ENCODE results near the gene SZT2. TPM values are rescaled to one million over a fixed set of nuclear protein-coding genes. Genes with fewer than 3 reads are reported as not detected.

Gene SZT2
- total RNA-seq, 2 experiments from 2014 or later = 33.7 to 79.8 TPM

GRCh38 chr1:43451157-43451591 is 61.5 kb downstream of the SZT2 start:
- Histone ChIP-seq H3K9me2 (ENCODE audit: insufficient read depth, low read length) (no peaks in the 10 kb centered on the region), H2AFZ (ENCODE audit: low read length) (no peak overlapping the region), H3K4me1 (ENCODE audit: insufficient read depth, low read length, poor library complexity, severe bottlenecking) (no peaks in the 10 kb centered on the region), H3K27ac (ENCODE audit: low read depth, low read length, poor library complexity, severe bottlenecking) (no peak overlapping the region), H3K36me3 (ENCODE audit: insufficient read depth, low read length) (peaks cover 38% of the 10 kb centered on the region; the same call in 1 of the 2 replicates), H3K4me2 (ENCODE audit: low read length) (no peak overlapping the region), H3K9me3 (ENCODE audit: low read length) (no peaks in the 10 kb centered on the region), H4K20me1 (ENCODE audit: insufficient read depth, low read length) (no peaks in the 10 kb centered on the region), H3K79me2 (ENCODE audit: insufficient read depth, low read depth, low read length) (no peaks in the 10 kb centered on the region), H3K4me3 (ENCODE audit: low read depth, low read length, poor library complexity, severe bottlenecking) (no peak overlapping the region)
- DNase-seq (ENCODE audit: low spot score) = no peak
- TF ChIP-seq CTCF (conservative IDR thresholded peaks at IDR 0.05; ENCODE audit: low read length) (no peak), EZH2phosphoT487 (IDR thresholded peaks at IDR 0.05; ENCODE audit: borderline replicate concordance, low read depth, low read length) (no peak)
- no TSS peak for BruUV-seq (replicated peaks)
- CTCF ChIA-PET (ENCODE audit: unreplicated experiment) = no interaction called here
- POLR2A ChIA-PET = no interaction called here
- intact Hi-C loops (cut with micrococcal nuclease; ENCODE audit: unreplicated experiment) = no loop called here

- intact Hi-C loops (cut with micrococcal nuclease; ENCODE audit: unreplicated experiment) = no loop called here
- CTCF ChIA-PET (ENCODE audit: unreplicated experiment) = no interaction called here
These were observed 62.2 kb downstream of the SZT2 start for GRCh38 chr1:43451701-43452532.

More at GRCh38 chr1:43451701-43452532, 62.2 kb downstream of the SZT2 start:
- TF ChIP-seq EZH2phosphoT487 (IDR thresholded peaks at IDR 0.05; ENCODE audit: borderline replicate concordance, low read depth, low read length) (no peak), CTCF (conservative IDR thresholded peaks at IDR 0.05; ENCODE audit: low read length) (no peak)
- POLR2A ChIA-PET = no interaction called here
- no peaks in the 10 kb centered on the region for H3K9me2 ChIP-seq (ENCODE audit: insufficient read depth, low read length)
- no peaks in the 10 kb centered on the region for H4K20me1 ChIP-seq (ENCODE audit: insufficient read depth, low read length)
- H3K9me3 ChIP-seq (ENCODE audit: low read length) = no peaks in the 10 kb centered on the region
- H3K4me2 ChIP-seq (ENCODE audit: low read length) = no peak overlapping the region
- no peak overlapping the region for H3K4me3 ChIP-seq (ENCODE audit: low read depth, low read length, poor library complexity, severe bottlenecking)
- peaks cover 30% of the 10 kb centered on the region; the same call in 1 of the 2 replicates for H3K36me3 ChIP-seq (ENCODE audit: insufficient read depth, low read length)
- no peak overlapping the region for H3K27ac ChIP-seq (ENCODE audit: low read depth, low read length, poor library complexity, severe bottlenecking)
- BruUV-seq (replicated peaks) = no TSS peak
- DNase-seq (ENCODE audit: low spot score) = no peak
- H3K4me1 ChIP-seq (ENCODE audit: insufficient read depth, low read length, poor library complexity, severe bottlenecking) = no peaks in the 10 kb centered on the region
- no peak overlapping the region for H2AFZ ChIP-seq (ENCODE audit: low read length)
- no peaks in the 10 kb centered on the region for H3K79me2 ChIP-seq (ENCODE audit: insufficient read depth, low read depth, low read length)

Measured in OCI-LY7 (cell line).